DOHH2 (cell line): ENCODE measurements around the gene SETDB1.

Source experiments
- H3F3A ChIP-seq: fragments of 200-600 bp; sonication (generic), shearing (Covaris generic); 2 replicates; pipeline ENCODE4 v1.6.0; 2016; ENCODE audit warnings: antibody characterized with exemption, mild to moderate bottlenecking; ENCODE audit not compliant: control insufficient read depth, insufficient read depth
- H3K27ac ChIP-seq: fragments of 200-600 bp; sonication (generic); 2 replicates; pipeline ENCODE4 v1.5.1; 2014; ENCODE audit warnings: low read depth, mild to moderate bottlenecking, low read length, moderate library complexity
- H3K27me3 ChIP-seq: fragments of 200-600 bp; sonication (generic); 2 replicates; pipeline ENCODE4 v1.6.1; 2014; ENCODE audit warnings: mild to moderate bottlenecking, low read length, mixed read lengths; ENCODE audit not compliant: control insufficient read depth
- H3K36me3 ChIP-seq: fragments of 200-600 bp; sonication (generic); 2 replicates; pipeline ENCODE4 v1.6.1; 2014; ENCODE audit warnings: mild to moderate bottlenecking, low read length, moderate library complexity, mixed read lengths; ENCODE audit not compliant: control insufficient read depth
- H3K4me1 ChIP-seq: fragments of 200-600 bp; sonication (generic); 2 replicates; pipeline ENCODE4 v1.6.1; 2014; ENCODE audit warnings: mild to moderate bottlenecking, low read length, mixed read lengths; ENCODE audit not compliant: control insufficient read depth
- H3K4me2 ChIP-seq: fragments of 200-600 bp; sonication (generic); 2 replicates; pipeline ENCODE4 v1.6.0; 2014; ENCODE audit warnings: mild to moderate bottlenecking, low read length, moderate library complexity
- H3K4me3 ChIP-seq: fragments of 200-600 bp; sonication (generic); 2 replicates; pipeline ENCODE4 v1.5.1; 2014; ENCODE audit warnings: mild to moderate bottlenecking, low read length, mixed read lengths
- H3K79me2 ChIP-seq: fragments of 200-600 bp; sonication (generic); 2 replicates; pipeline ENCODE4 v1.6.1; 2014; ENCODE audit warnings: mild to moderate bottlenecking, low read length, mixed read lengths; ENCODE audit not compliant: control insufficient read depth
- H3K9me2 ChIP-seq: fragments of 200-600 bp; sonication (generic); replicated peaks from 2 replicates; pipeline ENCODE4 v1.6.1; 2014; ENCODE audit warnings: mild to moderate bottlenecking, low read length, mixed read lengths; ENCODE audit not compliant: control insufficient read depth
- H3K9me3 ChIP-seq: fragments of 200-600 bp; sonication (generic); 2 replicates; pipeline ENCODE4 v1.6.1; 2014; ENCODE audit warnings: antibody characterized with exemption, low read length, mixed read lengths; ENCODE audit not compliant: control insufficient read depth, insufficient read depth
- H4K20me1 ChIP-seq: fragments of 200-600 bp; sonication (generic); 2 replicates; pipeline ENCODE4 v1.6.0; 2014; ENCODE audit warnings: low read depth, mild to moderate bottlenecking, antibody characterized with exemption, low read length, moderate library complexity; ENCODE audit not compliant: control insufficient read depth, insufficient read depth
- CTCF ChIP-seq: fragments of 200-600 bp; sonication (generic); IDR thresholded peaks from one replicate; pipeline ENCODE4 v1.5.1; 2014; ENCODE audit warnings: antibody characterized with exemption, mild to moderate bottlenecking, low read depth, low read length; ENCODE audit not compliant: poor library complexity, severe bottlenecking
- EZH2phosphoT487 ChIP-seq: fragments of 200-600 bp; sonication (generic); IDR thresholded peaks from 2 replicates; pipeline ENCODE4 v1.6.1; 2017; ENCODE audit warnings: borderline replicate concordance, mild to moderate bottlenecking, antibody characterized with exemption, low read length, moderate library complexity, mixed read lengths

The SETDB1 gene

GRCh38 chr1:150964164-150964489, 38.0 kb downstream of the SETDB1 start:
- H3K27me3 ChIP-seq = no peaks in the 10 kb centered on the region
- H3K4me2 ChIP-seq = no peak overlapping the region
- peaks cover 12% of the 10 kb centered on the region for H3F3A ChIP-seq
- H3K4me3 ChIP-seq = no peak overlapping the region
- peaks cover 8% of the 10 kb centered on the region for H3K79me2 ChIP-seq
- no peaks in the 10 kb centered on the region for H3K9me3 ChIP-seq
- H3K4me1 ChIP-seq = no peaks in the 10 kb centered on the region
- H3K9me2 ChIP-seq = no peaks in the 10 kb centered on the region
- TF ChIP-seq EZH2phosphoT487 = no peak
- TF ChIP-seq CTCF = no peak
- no peaks in the 10 kb centered on the region for H4K20me1 ChIP-seq
- H3K27ac ChIP-seq = no peak overlapping the region
- peaks cover 92% of the 10 kb centered on the region for H3K36me3 ChIP-seq

- H3K36me3 ChIP-seq = peaks cover 84% of the 10 kb centered on the region
- H3F3A ChIP-seq = peaks cover 11% of the 10 kb centered on the region
- TF ChIP-seq EZH2phosphoT487 = no peak
- no peak overlapping the region for H3K4me2 ChIP-seq
- H3K9me2 ChIP-seq = no peaks in the 10 kb centered on the region
- 0 out of 2 replicates have a peak, but pooled peaks cover 1% of the 10 kb centered on the region for H3K4me1 ChIP-seq
- no peaks in the 10 kb centered on the region; the same call in 1 of the 2 replicates for H4K20me1 ChIP-seq
- no peak overlapping the region for H3K27ac ChIP-seq
- H3K4me3 ChIP-seq = no peak overlapping the region
- H3K79me2 ChIP-seq = peaks cover 22% of the 10 kb centered on the region
- H3K27me3 ChIP-seq = no peaks in the 10 kb centered on the region
- no peaks in the 10 kb centered on the region for H3K9me3 ChIP-seq
Observed at GRCh38 chr1:150965605-150966004, 39.4 kb downstream of the SETDB1 start.

GRCh38 chr1:150966011-150966410, 39.8 kb downstream of the SETDB1 start:
- no peaks in the 10 kb centered on the region for H3K9me2 ChIP-seq
- peaks cover 84% of the 10 kb centered on the region for H3K36me3 ChIP-seq
- peaks cover 27% of the 10 kb centered on the region for H3K79me2 ChIP-seq
- peaks cover 11% of the 10 kb centered on the region for H3F3A ChIP-seq
- H3K4me1 ChIP-seq = 0 out of 2 replicates have a peak, but pooled peaks cover 3% of the 10 kb centered on the region
- peaks cover 2% of the 10 kb centered on the region; the same call in 1 of the 2 replicates for H4K20me1 ChIP-seq
- TF ChIP-seq EZH2phosphoT487 (no peak), CTCF (no peak)
- no peak overlapping the region for H3K4me2 ChIP-seq
- no peaks in the 10 kb centered on the region for H3K9me3 ChIP-seq
- H3K27ac ChIP-seq = no peak overlapping the region
- no peak overlapping the region for H3K4me3 ChIP-seq
- H3K27me3 ChIP-seq = no peaks in the 10 kb centered on the region

- no peak overlapping the region for H3K27ac ChIP-seq
- peaks cover 3% of the 10 kb centered on the region; the same call in 1 of the 2 replicates for H4K20me1 ChIP-seq
- peaks cover 46% of the 10 kb centered on the region for H3K79me2 ChIP-seq
- H3F3A ChIP-seq = peaks cover 8% of the 10 kb centered on the region
- no peaks in the 10 kb centered on the region for H3K27me3 ChIP-seq
- H3K9me3 ChIP-seq = no peaks in the 10 kb centered on the region
- no peak overlapping the region for H3K4me3 ChIP-seq
- no peaks in the 10 kb centered on the region for H3K9me2 ChIP-seq
- no peak overlapping the region for H3K4me2 ChIP-seq
- peaks cover 19% of the 10 kb centered on the region for H3K4me1 ChIP-seq
- TF ChIP-seq CTCF (no peak), EZH2phosphoT487 (no peak)
- H3K36me3 ChIP-seq = peaks cover 83% of the 10 kb centered on the region
Observed at GRCh38 chr1:150967936-150968335, 41.8 kb downstream of the SETDB1 start.
